ENCODE results near the gene C2CD4D.

DNA sequence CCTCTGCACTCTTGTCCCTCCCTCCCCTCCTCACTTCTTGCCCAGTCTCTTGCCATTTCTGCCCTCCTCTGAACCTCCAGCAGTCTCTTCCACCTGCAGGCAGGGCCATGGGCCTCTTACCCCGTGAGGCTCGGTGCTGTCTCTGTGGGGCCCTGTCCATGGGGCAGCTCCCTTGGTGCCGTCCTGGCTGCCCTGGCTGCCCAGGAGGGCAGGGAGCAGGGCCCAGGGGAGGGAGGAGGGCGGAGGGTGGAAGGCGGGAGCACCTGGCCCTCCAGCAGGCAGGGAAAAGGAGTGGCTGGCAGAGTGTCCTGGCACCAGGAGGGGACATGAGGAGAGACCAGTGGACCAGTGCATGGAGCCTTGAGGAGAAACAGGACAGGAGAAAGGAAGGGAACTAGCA is 8.0 kb downstream of the C2CD4D start, which contains the start of gene RORC:
- TF ChIP-seq, protein P1, sequence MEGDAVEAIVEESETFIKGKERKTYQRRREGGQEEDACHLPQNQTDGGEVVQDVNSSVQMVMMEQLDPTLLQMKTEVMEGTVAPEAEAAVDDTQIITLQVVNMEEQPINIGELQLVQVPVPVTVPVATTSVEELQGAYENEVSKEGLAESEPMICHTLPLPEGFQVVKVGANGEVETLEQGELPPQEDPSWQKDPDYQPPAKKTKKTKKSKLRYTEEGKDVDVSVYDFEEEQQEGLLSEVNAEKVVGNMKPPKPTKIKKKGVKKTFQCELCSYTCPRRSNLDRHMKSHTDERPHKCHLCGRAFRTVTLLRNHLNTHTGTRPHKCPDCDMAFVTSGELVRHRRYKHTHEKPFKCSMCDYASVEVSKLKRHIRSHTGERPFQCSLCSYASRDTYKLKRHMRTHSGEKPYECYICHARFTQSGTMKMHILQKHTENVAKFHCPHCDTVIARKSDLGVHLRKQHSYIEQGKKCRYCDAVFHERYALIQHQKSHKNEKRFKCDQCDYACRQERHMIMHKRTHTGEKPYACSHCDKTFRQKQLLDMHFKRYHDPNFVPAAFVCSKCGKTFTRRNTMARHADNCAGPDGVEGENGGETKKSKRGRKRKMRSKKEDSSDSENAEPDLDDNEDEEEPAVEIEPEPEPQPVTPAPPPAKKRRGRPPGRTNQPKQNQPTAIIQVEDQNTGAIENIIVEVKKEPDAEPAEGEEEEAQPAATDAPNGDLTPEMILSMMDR (optimal IDR thresholded peaks at IDR 0.05 in 1 of 3, IDR thresholded peaks at IDR 0.05 in 1 of 3, conservative IDR thresholded peaks at IDR 0.05 in 1 of 3; ENCODE audit: extremely low read depth in 1 of 3, insufficient read depth in 2 of 3, low read length in 3 of 3): no peak
- TF ChIP-seq EZH2 (IDR thresholded peaks at IDR 0.05; ENCODE audit: low read length): no peak
